CD8-positive, alpha-beta memory T cell (primary cell): ENCODE data around the gene MYL6. TPM values are rescaled to one million over a fixed set of nuclear protein-coding genes. Genes with fewer than 3 reads are reported as not detected.
"Not testable (repeated sequence)": the region's sequence is repeated elsewhere in the genome, so short reads cannot be mapped to it uniquely, and the experiment has no call there.

Experiments
- CTCF ChIA-PET: fragments of 350-600 bp; sonication (Branson Sonifier 250); formaldehyde crosslinking; loops from one replicate; lab custom pipeline; 2021; ENCODE audit warnings: antibody characterized with exemption; lab: Charles Lee
- POLR2A ChIA-PET: fragments of 350-600 bp; sonication (Branson Sonifier 250); formaldehyde crosslinking; loops from one replicate; lab custom pipeline; 2021; ENCODE audit warnings: antibody characterized with exemption; lab: Charles Lee
- DNase-seq, 5 donors: peaks; one replicate each; pipeline versions ENCODE4 v3.0.0 to v3.0.0-alpha.2; 2020 to 2022; ENCODE audit warnings: mixed read lengths in 1 of 5
- H3K27ac ChIP-seq: one replicate; pipeline ENCODE4 v1.7.0; 2013; ENCODE audit warnings: low read depth, mild to moderate bottlenecking, low read length, moderate library complexity
- H3K27me3 ChIP-seq: 2 replicates; pipeline ENCODE4 v1.7.0; 2013; ENCODE audit warnings: low read length, mild to moderate bottlenecking; ENCODE audit not compliant: insufficient read depth, poor library complexity, severe bottlenecking
- H3K36me3 ChIP-seq: 2 replicates; pipeline ENCODE4 v1.7.0; 2013; ENCODE audit warnings: mild to moderate bottlenecking, low read length, moderate library complexity; ENCODE audit not compliant: insufficient read depth
- H3K4me1 ChIP-seq: 2 replicates; pipeline ENCODE4 v1.7.0; 2013; ENCODE audit warnings: mild to moderate bottlenecking, low read length, moderate library complexity; ENCODE audit not compliant: insufficient read depth
- H3K4me3 ChIP-seq: 2 replicates; pipeline ENCODE4 v1.7.0; 2013; ENCODE audit warnings: mild to moderate bottlenecking, low read length
- H3K9me3 ChIP-seq: 2 replicates; pipeline ENCODE4 v1.7.0; 2013; ENCODE audit warnings: mild to moderate bottlenecking, low read length
- H3K27ac Mint-ChIP-seq, 8 donors: one replicate each; pipeline ENCODE4 v1.8.0; 2020 to 2021; ENCODE audit warnings: mixed read lengths in 8 of 8, mild to moderate bottlenecking in 6 of 8, inconsistent platforms in 3 of 8, moderate library complexity in 3 of 8
- H3K27me3 Mint-ChIP-seq, 2 donors: one replicate each; pipeline ENCODE4 v1.8.0; 2020 to 2021; ENCODE audit warnings: mixed read lengths in 2 of 2, mild to moderate bottlenecking in 1 of 2, moderate library complexity in 1 of 2
- H3K36me3 Mint-ChIP-seq, 3 donors: one replicate each; pipeline ENCODE4 v1.8.0; 2020 to 2021; ENCODE audit warnings: mixed read lengths in 3 of 3, inconsistent platforms in 1 of 3, mild to moderate bottlenecking in 1 of 3
- H3K4me1 Mint-ChIP-seq, 3 donors: one replicate each; pipeline ENCODE4 v1.8.0; 2020 to 2021; ENCODE audit warnings: mixed read lengths in 3 of 3, inconsistent platforms in 1 of 3, mild to moderate bottlenecking in 1 of 3
- H3K4me3 Mint-ChIP-seq, 7 donors: one replicate each; pipeline ENCODE4 v1.8.0; 2020 to 2021; ENCODE audit warnings: mixed read lengths in 7 of 7, mild to moderate bottlenecking in 6 of 7, moderate library complexity in 4 of 7, inconsistent platforms in 2 of 7
- H3K9me3 Mint-ChIP-seq, 5 donors: one replicate each; pipeline ENCODE4 v1.8.0; 2020 to 2022; ENCODE audit warnings: mixed read lengths in 5 of 5, mild to moderate bottlenecking in 3 of 5, moderate library complexity in 2 of 5, inconsistent platforms in 1 of 5
- polyA plus RNA-seq: library from polyadenylated mRNA; unstranded; fragments of 300-500 nt; fragmentation: Illumina TruSeq; gene quantifications from one replicate; pipeline ENCODE4 v1.2.3, GENCODE V29; 2021
- total RNA-seq, 2 experiments: library from RNA; stranded (reverse); gene quantifications; one replicate each; pipeline ENCODE4 v1.2.3, GENCODE V29; 2021

The MYL6 gene
- total and polyA plus RNA-seq, 3 experiments from 2014 or later, result 1,010 to 2,423 (median 1,017) TPM

DNA sequence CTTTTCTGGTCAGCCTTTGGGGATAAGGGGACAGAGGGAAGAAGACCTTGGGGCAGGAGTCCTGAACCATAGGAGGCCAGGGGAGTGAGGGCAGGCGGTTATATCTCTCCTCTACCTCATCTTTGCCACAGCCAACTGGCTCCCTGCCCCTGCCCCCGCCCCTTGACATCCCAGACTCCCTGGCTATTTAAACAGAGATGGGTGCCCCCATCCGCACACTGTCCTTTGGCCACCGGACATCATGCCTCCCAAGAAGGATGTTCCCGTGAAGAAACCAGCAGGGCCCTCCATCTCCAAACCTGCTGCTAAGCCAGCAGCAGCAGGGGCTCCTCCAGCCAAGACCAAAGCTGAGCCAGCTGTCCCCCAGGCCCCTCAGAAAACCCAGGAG lies 4.5 kb upstream of the MYL6 start:
- Mint-ChIP-seq H3K4me3 (peak overlapping the region in 5 of 7 donors; percentile 23 to 91 (median 41)), H3K9me3 (no peaks in the 10 kb centered on the region), H3K4me1 (peaks cover 38 to 41% (median 39%) of the 10 kb centered on the region in 3 donors), H3K36me3 (peaks cover 0 to 12% (median 3%) of the 10 kb centered on the region in 3 donors), H3K27me3 (no peaks in the 10 kb centered on the region), H3K27ac (peak overlapping the region in 1 of 8 donors; percentile 97)
- POLR2A ChIA-PET, result no interaction called here
- Histone ChIP-seq H3K4me1 (peaks cover 30% of the 10 kb centered on the region), H3K36me3 (no peaks in the 10 kb centered on the region), H3K4me3 (no peak overlapping the region), H3K9me3 (no peaks in the 10 kb centered on the region), H3K27me3 (no peaks in the 10 kb centered on the region), H3K27ac (peak overlapping the region; percentile 80)
- CTCF ChIA-PET, result no interaction called here
- DNase-seq, result no peak

DNA sequence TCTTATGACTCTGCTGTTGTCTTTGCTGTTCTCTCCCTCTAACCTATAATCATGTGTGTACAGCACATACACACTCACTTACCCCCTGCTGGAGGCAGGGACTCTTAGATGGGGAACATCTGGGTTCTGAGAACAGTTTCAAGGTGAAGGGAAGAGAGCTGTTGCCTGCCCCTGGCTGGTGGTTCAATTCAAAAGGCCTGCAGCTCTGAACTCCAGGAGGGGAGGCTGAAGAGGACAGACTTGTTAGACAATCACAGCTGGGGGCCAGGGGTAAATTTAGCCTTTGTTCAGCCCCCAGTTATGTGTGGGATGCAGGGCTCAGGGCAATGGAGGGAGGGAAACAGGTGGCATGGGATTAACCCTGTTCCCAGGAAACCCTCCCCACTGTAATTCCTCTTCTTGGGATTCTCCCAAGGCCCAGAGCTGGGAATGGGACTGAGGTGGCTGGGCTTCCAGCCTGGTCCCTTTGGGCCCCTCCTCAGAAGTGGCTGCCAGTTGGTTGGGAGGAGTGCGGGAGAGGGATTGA lies 3.9 kb upstream of the MYL6 start:
- no peak for DNase-seq
- H3K36me3 ChIP-seq, result peaks cover 2% of the 10 kb centered on the region
- no peaks in the 10 kb centered on the region for H3K27me3 ChIP-seq
- Mint-ChIP-seq H3K4me3 (peak overlapping the region in 2 of 7 donors; percentile 26 to 63), H3K4me1 (peaks cover 43 to 47% (median 45%) of the 10 kb centered on the region in 3 donors), H3K9me3 (no peaks in the 10 kb centered on the region), H3K36me3 (peaks cover 0 to 19% (median 3%) of the 10 kb centered on the region in 3 donors), H3K27me3 (no peaks in the 10 kb centered on the region), H3K27ac (peak overlapping the region in 1 of 8 donors; percentile 97)
- CTCF ChIA-PET, result interaction anchor here (1.4 to 3.2 kb wide), 2 partner anchors 35 kb away, joined by 7 to 16 read pairs; partner anchors contain the start of genes SMARCC2 and ZC3H10
- no peak overlapping the region for H3K4me3 ChIP-seq
- no peaks in the 10 kb centered on the region for H3K9me3 ChIP-seq
- POLR2A ChIA-PET, result no interaction called here
- no peak overlapping the region for H3K27ac ChIP-seq
- H3K4me1 ChIP-seq, result peaks cover 36% of the 10 kb centered on the region

DNA sequence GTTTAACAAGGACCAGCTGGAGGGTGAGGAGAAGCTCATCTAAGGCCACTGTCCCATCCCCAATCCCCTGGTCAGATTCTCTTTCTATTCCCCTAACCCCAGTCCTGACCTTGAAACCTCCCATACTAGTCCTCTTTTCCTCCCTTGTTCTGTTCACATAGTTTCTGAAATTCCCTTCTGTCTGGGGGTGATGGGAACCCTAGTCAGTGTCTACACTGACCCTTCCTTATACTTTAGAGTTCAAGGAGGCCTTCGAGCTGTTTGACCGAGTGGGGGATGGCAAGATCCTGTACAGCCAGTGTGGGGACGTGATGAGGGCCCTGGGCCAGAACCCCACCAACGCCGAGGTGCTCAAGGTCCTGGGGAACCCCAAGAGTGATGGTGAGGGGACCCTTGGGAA lies 3.3 kb upstream of the MYL6 start:
- H3K27ac ChIP-seq, result no peak overlapping the region
- no peaks in the 10 kb centered on the region for H3K9me3 ChIP-seq
- Mint-ChIP-seq H3K27ac (peak overlapping the region in 1 of 8 donors; percentile 97), H3K4me3 (peak overlapping the region in 2 of 7 donors; percentile 32 to 79), H3K36me3 (peaks cover 0 to 24% (median 3%) of the 10 kb centered on the region in 3 donors), H3K9me3 (no peaks in the 10 kb centered on the region), H3K4me1 (peaks cover 47 to 52% (median 50%) of the 10 kb centered on the region in 3 donors), H3K27me3 (no peaks in the 10 kb centered on the region)
- peaks cover 5% of the 10 kb centered on the region for H3K36me3 ChIP-seq
- no peaks in the 10 kb centered on the region for H3K27me3 ChIP-seq
- peaks cover 41% of the 10 kb centered on the region for H3K4me1 ChIP-seq
- no peak for DNase-seq
- ChIA-PET CTCF (interaction anchor here (0.8 to 3.2 kb wide), 5 partner anchors 11 to 36 kb away, joined by 3 to 16 read pairs (median 7); partner anchors contain the start of genes SMARCC2 and ZC3H10), POLR2A (no interaction called here)
- no peak overlapping the region for H3K4me3 ChIP-seq

DNA sequence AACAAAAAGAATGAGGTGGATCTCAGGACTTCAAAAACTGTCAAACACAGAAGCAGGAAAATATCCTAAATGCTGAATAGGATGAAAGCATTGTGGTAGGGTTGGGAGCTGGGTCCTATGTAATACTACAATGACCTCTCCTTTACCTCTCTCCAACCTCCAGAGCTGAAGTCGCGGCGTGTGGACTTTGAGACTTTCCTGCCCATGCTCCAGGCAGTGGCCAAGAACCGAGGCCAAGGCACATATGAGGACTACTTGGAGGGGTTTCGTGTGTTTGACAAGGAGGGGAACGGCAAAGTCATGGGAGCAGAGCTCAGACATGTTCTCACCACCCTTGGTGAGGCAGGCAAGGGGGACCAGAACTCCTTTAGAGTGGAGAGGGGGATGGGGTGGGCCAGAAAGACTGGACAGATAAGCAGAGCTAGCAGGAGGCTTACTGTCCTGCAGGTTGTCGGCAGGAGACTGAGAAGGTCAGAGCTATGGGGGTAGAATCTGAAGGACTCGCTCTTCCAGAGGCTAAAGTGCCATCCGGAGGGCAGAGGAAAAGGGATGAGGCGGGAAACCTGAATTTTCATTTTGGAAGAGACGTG lies 2.8 kb upstream of the MYL6 start:
- peaks cover 49 to 54% (median 54%) of the 10 kb centered on the region in 3 donors for H3K4me1 Mint-ChIP-seq
- Histone ChIP-seq H3K27me3 (no peaks in the 10 kb centered on the region), H3K9me3 (no peaks in the 10 kb centered on the region), H3K27ac (no peak overlapping the region), H3K4me3 (no peak overlapping the region), H3K36me3 (peaks cover 11% of the 10 kb centered on the region), H3K4me1 (peaks cover 45% of the 10 kb centered on the region)
- H3K9me3 Mint-ChIP-seq, result no peaks in the 10 kb centered on the region
- ChIA-PET POLR2A (no interaction called here), CTCF (interaction anchor here (0.8 to 3.2 kb wide), 5 partner anchors 10 to 36 kb away, joined by 3 to 16 read pairs (median 7); partner anchors contain the start of genes SMARCC2 and ZC3H10)
- no peaks in the 10 kb centered on the region for H3K27me3 Mint-ChIP-seq
- H3K27ac Mint-ChIP-seq, result peak overlapping the region in 2 of 8 donors; percentile 4 to 43
- peaks cover 0 to 29% (median 4%) of the 10 kb centered on the region in 3 donors for H3K36me3 Mint-ChIP-seq
- H3K4me3 Mint-ChIP-seq, result peak overlapping the region in 5 of 7 donors; percentile 53 to 79 (median 61)
- DNase-seq, result no peak

DNA sequence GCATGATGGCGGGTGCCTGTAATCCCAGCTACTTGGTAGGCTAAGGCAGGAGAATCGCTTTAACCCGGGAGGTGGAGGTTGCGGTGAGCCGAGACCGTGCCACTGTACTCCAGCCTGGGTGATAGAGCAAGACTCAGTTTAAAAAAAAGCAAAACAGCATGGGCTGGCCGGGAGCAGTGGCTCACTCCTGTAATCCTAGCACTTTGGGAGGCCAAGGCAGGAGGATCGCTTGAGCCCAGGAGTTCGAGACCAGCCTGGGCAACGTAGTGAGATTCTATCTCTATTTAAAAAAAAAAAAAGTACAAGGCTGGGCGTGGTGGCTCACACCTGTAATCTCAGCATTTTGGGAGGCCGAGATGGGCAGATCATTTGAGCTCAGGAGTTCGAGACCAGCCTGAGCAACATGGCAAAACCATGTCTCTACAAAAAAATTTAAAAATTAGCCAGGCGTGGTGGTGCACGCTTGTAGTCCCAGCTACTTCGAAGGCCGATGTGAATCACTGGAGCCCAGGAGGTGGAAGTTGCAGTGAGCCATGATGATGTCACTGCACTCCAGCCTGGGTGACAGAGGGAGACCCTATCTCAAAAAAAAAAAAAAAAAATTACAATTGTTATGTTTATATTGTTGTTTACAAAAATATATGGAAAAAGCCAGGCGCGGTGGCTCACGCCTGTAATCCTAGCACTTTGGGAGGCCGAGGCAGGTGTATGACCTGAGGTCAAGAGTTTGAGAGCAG lies 1.5 kb upstream of the MYL6 start:
- H3K4me3 ChIP-seq, H3K27me3 Mint-ChIP-seq, H3K27me3 ChIP-seq, H3K9me3 Mint-ChIP-seq, H3K9me3 ChIP-seq, DNase-seq, H3K27ac ChIP-seq: not testable (repeated sequence)
- Mint-ChIP-seq H3K4me3 (peak overlapping the region; percentile 92 to 100 (median 95)), H3K36me3 (peaks cover 0 to 42% (median 7%) of the 10 kb centered on the region in 3 donors), H3K27ac (peak overlapping the region in 7 of 8 donors; percentile 57 to 100 (median 95)), H3K4me1 (peaks cover 49 to 56% (median 55%) of the 10 kb centered on the region in 3 donors)
- Histone ChIP-seq H3K4me1 (peaks cover 47% of the 10 kb centered on the region), H3K36me3 (peaks cover 22% of the 10 kb centered on the region)
- POLR2A ChIA-PET, result interaction anchor here (1.1 kb wide), 1 partner anchor 28 kb away, joined by 7 read pairs; the partner anchor contains the start of gene ESYT1
- CTCF ChIA-PET, result interaction anchor here (0.6 to 3.2 kb wide), 3 partner anchors 31 to 196 kb away, joined by 3 to 16 read pairs (median 7); partner anchors contain the start of gene ZC3H10

DNA sequence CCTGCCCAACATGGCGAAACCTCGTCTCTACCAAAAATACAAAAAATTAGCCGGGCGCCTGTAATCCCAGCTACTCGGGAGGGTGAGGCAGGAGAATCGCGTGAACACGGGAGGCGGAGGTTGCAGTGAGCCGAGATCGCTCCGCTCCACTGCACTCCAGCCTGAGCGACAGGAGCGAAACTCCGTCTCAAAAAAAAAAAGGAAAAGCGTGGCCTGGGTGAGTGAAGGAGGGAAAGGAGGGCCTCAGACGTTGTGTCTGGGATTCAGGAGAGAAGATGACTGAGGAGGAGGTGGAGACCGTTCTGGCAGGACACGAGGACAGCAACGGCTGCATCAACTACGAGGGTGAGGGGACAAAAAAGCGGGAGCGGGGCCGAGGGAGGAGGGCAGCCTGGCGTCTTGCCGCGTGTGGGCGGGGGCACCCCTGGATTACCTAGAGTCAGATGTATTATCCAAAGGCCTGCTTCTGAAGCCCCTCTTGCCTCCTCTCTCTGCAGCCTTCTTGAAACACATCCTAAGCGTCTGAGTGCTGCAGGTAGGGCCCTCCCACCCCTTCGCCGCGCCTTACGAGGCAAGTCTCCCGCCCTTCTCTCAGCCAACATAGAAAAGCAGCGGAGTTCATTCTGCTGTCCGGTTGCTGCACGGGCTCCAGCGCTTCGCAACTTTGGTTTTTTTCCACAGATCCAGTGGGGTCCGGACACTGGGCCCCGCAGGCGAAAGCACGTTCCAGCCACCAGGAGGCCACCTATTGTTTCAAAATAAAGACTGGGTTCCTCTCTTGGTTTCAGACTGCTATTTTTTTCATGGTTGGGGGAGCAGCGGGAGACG lies 744 bp upstream of the MYL6 start:
- peak overlapping the region; percentile 75 for H3K4me3 ChIP-seq
- H3K4me1 ChIP-seq, result peaks cover 47% of the 10 kb centered on the region
- peak overlapping the region; percentile 74 for H3K27ac ChIP-seq
- no peaks in the 10 kb centered on the region for H3K9me3 ChIP-seq
- Mint-ChIP-seq H3K9me3 (no peaks in the 10 kb centered on the region), H3K36me3 (peaks cover 0 to 44% (median 10%) of the 10 kb centered on the region in 3 donors), H3K27ac (peak overlapping the region; percentile 87 to 100 (median 96)), H3K4me3 (peak overlapping the region; percentile 92 to 100 (median 95)), H3K4me1 (peaks cover 46 to 50% (median 49%) of the 10 kb centered on the region in 3 donors), H3K27me3 (no peaks in the 10 kb centered on the region)
- DNase-seq, result peak; percentile 26 to 74 (median 65)
- CTCF ChIA-PET, result interaction anchor here (0.6 to 3.2 kb wide), 3 partner anchors 31 to 197 kb away, joined by 3 to 16 read pairs (median 6); partner anchors contain the start of gene ZC3H10
- no peaks in the 10 kb centered on the region for H3K27me3 ChIP-seq
- peaks cover 29% of the 10 kb centered on the region for H3K36me3 ChIP-seq
- POLR2A ChIA-PET, result interaction anchor here (0.6 to 2.8 kb wide), 3 partner anchors 29 to 39 kb away, joined by 3 to 25 read pairs (median 7); partner anchors contain the start of genes ESYT1 and ZC3H10
